Measurements from ENCODE around the gene CPLANE1.

GRCh38 chr5:37146896-37147295 lies 102.3 kb downstream of the CPLANE1 start:
- TF ChIP-seq CTCF (IDR thresholded peaks at IDR 0.05 in 2 of 3, conservative IDR thresholded peaks at IDR 0.05 in 1 of 3; ENCODE audit: insufficient read depth in 2 of 3, low read depth in 1 of 3, low read length in 3 of 3) = no peak
- no peak for TF ChIP-seq YBX1 (IDR thresholded peaks at IDR 0.05)
- no peak for TF ChIP-seq CREB1 (IDR thresholded peaks at IDR 0.05)
- TF ChIP-seq CREB1 (CRISPR knock-in tag; IDR thresholded peaks at IDR 0.05) = no peak
- no peak for TF ChIP-seq TCF3 (CRISPR knock-in tag; IDR thresholded peaks at IDR 0.05)
- no peak for TF ChIP-seq PURB (CRISPR knock-in tag; IDR thresholded peaks at IDR 0.05; ENCODE audit: low read depth)
- TF ChIP-seq ZNF324 (CRISPR knock-in tag; IDR thresholded peaks at IDR 0.05) = no peak
- no peak for TF ChIP-seq PHF8 (IDR thresholded peaks at IDR 0.05; ENCODE audit: borderline replicate concordance, low read length)
- TF ChIP-seq POLR2B (IDR thresholded peaks at IDR 0.05; ENCODE audit: low read depth, partially characterized antibody) = no peak
- TF ChIP-seq MXI1 (IDR thresholded peaks at IDR 0.05; ENCODE audit: low read depth, low read length) = no peak
- TF ChIP-seq HINFP (tag; conservative IDR thresholded peaks at IDR 0.05; ENCODE audit: low read depth) = no peak
